ENCODE measurements around the gene ENPP7. TPM values are rescaled to one million over a fixed set of nuclear protein-coding genes. Genes with fewer than 3 reads are reported as not detected.
A peak's percentile ranks its signal among the peaks of the same experiment; 100 is the strongest.

ENPP7 gene
- total and polyA plus RNA-seq, 10 donors = 0.34 to 0.85 (median 0.51) TPM; not detected in 5

GRCh38 chr17:79732254-79732653 is 1.5 kb downstream of the ENPP7 start:
- no peaks in the 10 kb centered on the region for H3K36me3 ChIP-seq
- TF ChIP-seq CTCF (IDR thresholded peaks at IDR 0.05 in 8 of 11, conservative IDR thresholded peaks at IDR 0.05 in 3 of 11) = no peak
- TF ChIP-seq POLR2AphosphoS5 (IDR thresholded peaks at IDR 0.05) = no peak
- TF ChIP-seq POLR2A (IDR thresholded peaks at IDR 0.05) = no peak
- peaks cover 6 to 39% (median 26%) of the 10 kb centered on the region in 6 donors for H3K4me1 ChIP-seq
- WGBS, 5 donors = 76 to 88% (median 82%) methylated on average over 10 of the region's 10 CpGs
- intact Hi-C loops (cut with DNase I; ENCODE audit: low total_unique reads) = no loop called here
- peak overlapping the region in 5 of 8 donors; percentile 11 to 58 (median 22) for H3K4me3 ChIP-seq
- peak overlapping the region in 4 of 8 donors; percentile 1 to 79 (median 66) for H3K27ac ChIP-seq
- H3K27me3 ChIP-seq (replicated peaks in 1 of 7) = peaks cover 0 to 7% (median 0%) of the 10 kb centered on the region in 7 donors
- no peaks in the 10 kb centered on the region for H3K9me3 ChIP-seq
- DNase-seq = no peak

GRCh38 chr17:79732804-79733691 is 2.3 kb downstream of the ENPP7 start:
- H3K27ac ChIP-seq = peak overlapping the region; percentile 21 to 79 (median 56)
- no peaks in the 10 kb centered on the region for H3K9me3 ChIP-seq
- H3K4me3 ChIP-seq = peak overlapping the region in 7 of 8 donors; percentile 5 to 58 (median 19)
- peak; percentile 49 to 59 (median 54) for TF ChIP-seq POLR2AphosphoS5 (IDR thresholded peaks at IDR 0.05)
- no peak for TF ChIP-seq CTCF (IDR thresholded peaks at IDR 0.05 in 8 of 11, conservative IDR thresholded peaks at IDR 0.05 in 3 of 11)
- no peak for TF ChIP-seq POLR2A (IDR thresholded peaks at IDR 0.05)
- no peak for DNase-seq
- intact Hi-C loops (cut with DNase I; ENCODE audit: low total_unique reads) = no loop called here
- H3K27me3 ChIP-seq (replicated peaks in 1 of 7) = peaks cover 0 to 15% (median 0%) of the 10 kb centered on the region in 7 donors
- no peaks in the 10 kb centered on the region for H3K36me3 ChIP-seq
- peaks cover 6 to 36% (median 25%) of the 10 kb centered on the region in 6 donors for H3K4me1 ChIP-seq
- WGBS, 5 donors = 44 to 67% (median 56%) methylated on average over 34 to 35 of the region's 35 CpGs

- WGBS, 5 donors = 88 to 95% (median 91%) methylated on average over 6 to 9 of the region's 9 CpGs
- intact Hi-C loops (cut with DNase I; ENCODE audit: low total_unique reads) = no loop called here
- no peaks in the 10 kb centered on the region for H3K9me3 ChIP-seq
- H3K4me3 ChIP-seq = peak overlapping the region in 2 of 8 donors; percentile 22 to 58
- TF ChIP-seq CTCF (IDR thresholded peaks at IDR 0.05 in 8 of 11, conservative IDR thresholded peaks at IDR 0.05 in 3 of 11) = no peak
- TF ChIP-seq POLR2A (IDR thresholded peaks at IDR 0.05) = no peak
- TF ChIP-seq POLR2AphosphoS5 (IDR thresholded peaks at IDR 0.05) = no peak
- peaks cover 0 to 21% (median 0%) of the 10 kb centered on the region in 7 donors for H3K27me3 ChIP-seq (replicated peaks in 1 of 7)
- peak overlapping the region in 7 of 8 donors; percentile 21 to 79 (median 59) for H3K27ac ChIP-seq
- no peaks in the 10 kb centered on the region for H3K36me3 ChIP-seq
- DNase-seq = no peak
- peaks cover 6 to 30% (median 19%) of the 10 kb centered on the region in 6 donors for H3K4me1 ChIP-seq
Measured at GRCh38 chr17:79733692-79734070, 2.9 kb downstream of the ENPP7 start.

- DNase-seq = no peak
Measured at GRCh38 chr17:79735096-79735495, 4.4 kb downstream of the ENPP7 start.

More at GRCh38 chr17:79735096-79735495, 4.4 kb downstream of the ENPP7 start:
- peaks cover 0 to 34% (median 9%) of the 10 kb centered on the region in 7 donors for H3K27me3 ChIP-seq (replicated peaks in 1 of 7)
- H3K4me3 ChIP-seq = no peak overlapping the region
- no peaks in the 10 kb centered on the region for H3K36me3 ChIP-seq
- intact Hi-C loops (cut with DNase I; ENCODE audit: low total_unique reads) = no loop called here
- no peak overlapping the region for H3K27ac ChIP-seq
- TF ChIP-seq POLR2AphosphoS5 (IDR thresholded peaks at IDR 0.05) (no peak), CTCF (IDR thresholded peaks at IDR 0.05 in 8 of 11, conservative IDR thresholded peaks at IDR 0.05 in 3 of 11) (no peak), POLR2A (IDR thresholded peaks at IDR 0.05) (no peak)
- H3K4me1 ChIP-seq = peaks cover 6 to 25% (median 14%) of the 10 kb centered on the region in 6 donors
- 94 to 97% (median 95%) methylated on average over 32 of the region's 32 CpGs for WGBS, 5 donors
- H3K9me3 ChIP-seq = no peaks in the 10 kb centered on the region

Data from spleen (tissue), 11 donors.